MCF 10A (cell line): ENCODE data around the gene PAPOLG. TPM values are rescaled to one million over a fixed set of nuclear protein-coding genes. Genes with fewer than 3 reads are reported as not detected.

Experiments used
- BruUV-seq: library from RNA; stranded (reverse); fragments of 400-500 nt; replicated peaks from 2 replicates; lab custom pipeline; 2021; lab: Mats Ljungman, UMichigan
- CTCF ChIA-PET: fragments of 300-600 bp; sonication (Branson Sonifier 250); formaldehyde crosslinking; extraction: SDS; loops from one replicate; lab custom pipeline; 2021; ENCODE audit warnings: antibody characterized with exemption, inconsistent platforms; lab: Yijun Ruan, JAX
- POLR2A ChIA-PET: fragments of 300-600, 350-650 bp; sonication (Branson Sonifier 250); formaldehyde crosslinking; extraction: SDS; loops from one replicate; lab custom pipeline; 2020; ENCODE audit warnings: antibody characterized with exemption, inconsistent platforms; lab: Yijun Ruan, JAX
- DNase-seq: peaks from one replicate; pipeline ENCODE4 v3.0.0-alpha.2; 2018; ENCODE audit not compliant: unreplicated experiment
- H3K27ac Mint-ChIP-seq: one replicate; pipeline ENCODE4 v1.8.0; 2022; ENCODE audit warnings: mild to moderate bottlenecking, low read depth, mixed read lengths; ENCODE audit not compliant: unreplicated experiment
- H3K27me3 Mint-ChIP-seq: one replicate; pipeline ENCODE4 v1.8.0; 2022; ENCODE audit warnings: mixed read lengths; ENCODE audit not compliant: insufficient read depth, unreplicated experiment
- H3K36me3 Mint-ChIP-seq: one replicate; pipeline ENCODE4 v1.8.0; 2022; ENCODE audit warnings: mild to moderate bottlenecking, moderate library complexity, mixed read lengths; ENCODE audit not compliant: insufficient read depth, unreplicated experiment
- H3K4me1 Mint-ChIP-seq: one replicate; pipeline ENCODE4 v1.8.0; 2022; ENCODE audit warnings: mixed read lengths; ENCODE audit not compliant: insufficient read depth, unreplicated experiment
- H3K4me3 Mint-ChIP-seq: one replicate; pipeline ENCODE4 v1.8.0; 2022; ENCODE audit warnings: mild to moderate bottlenecking, moderate library complexity, mixed read lengths; ENCODE audit not compliant: unreplicated experiment
- H3K9me3 Mint-ChIP-seq: one replicate; pipeline ENCODE4 v1.8.0; 2022; ENCODE audit warnings: mixed read lengths; ENCODE audit not compliant: unreplicated experiment
- intact Hi-C: fragments of 100-400 bp; cut with micrococcal nuclease; formaldehyde crosslinking; loops from 2 replicates; pipeline ENCODE4 v1.14.1; 2022
- total RNA-seq: library from RNA; stranded (reverse); gene quantifications from 2 replicates; pipeline ENCODE4 v1.2.3, GENCODE V29; 2022
- TF ChIP-seq, protein P1 (sequence below): fragments of 200-600 bp; IDR thresholded peaks from one replicate; pipeline ENCODE4 v1.8.0; 2022; ENCODE audit warnings: antibody characterized with exemption, mild to moderate bottlenecking; ENCODE audit not compliant: unreplicated experiment

Gene PAPOLG
- total RNA-seq, 1 experiment from 2014 or later, result 16.9 TPM

DNA sequence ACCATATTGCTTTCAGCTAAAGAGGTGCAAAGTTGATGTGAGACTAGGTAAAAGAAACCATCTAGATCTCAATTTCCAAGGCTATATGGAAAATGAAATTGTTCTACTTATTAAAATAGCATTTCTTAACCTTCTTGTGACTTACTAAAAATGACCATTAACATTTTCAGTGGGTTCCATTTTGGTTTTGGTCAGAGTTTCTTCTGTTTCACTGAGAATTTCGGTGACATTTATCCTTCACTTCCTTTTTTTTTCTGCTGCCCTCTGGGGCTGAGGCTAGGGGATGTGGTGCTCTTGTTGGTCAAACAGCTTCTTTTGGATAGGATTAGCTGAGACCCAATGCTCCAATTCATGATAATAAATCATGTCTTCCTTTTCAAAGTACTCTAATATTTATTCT is 81.1 kb downstream of the PAPOLG start:
- intact Hi-C loops, result no loop called here
- Mint-ChIP-seq H3K4me3 (no peak overlapping the region), H3K9me3 (no peaks in the 10 kb centered on the region), H3K36me3 (no peaks in the 10 kb centered on the region), H3K27ac (no peak overlapping the region), H3K4me1 (no peaks in the 10 kb centered on the region), H3K27me3 (peaks cover 23% of the 10 kb centered on the region)
- POLR2A ChIA-PET, result no interaction called here
- CTCF ChIA-PET, result interaction anchor here (0.6 to 1.6 kb wide), 4 partner anchors 9 to 55 kb away, joined by 3 to 7 read pairs (median 4); no protein-coding TSS in a partner anchor
- no TSS peak for BruUV-seq
- TF ChIP-seq, protein P1, sequence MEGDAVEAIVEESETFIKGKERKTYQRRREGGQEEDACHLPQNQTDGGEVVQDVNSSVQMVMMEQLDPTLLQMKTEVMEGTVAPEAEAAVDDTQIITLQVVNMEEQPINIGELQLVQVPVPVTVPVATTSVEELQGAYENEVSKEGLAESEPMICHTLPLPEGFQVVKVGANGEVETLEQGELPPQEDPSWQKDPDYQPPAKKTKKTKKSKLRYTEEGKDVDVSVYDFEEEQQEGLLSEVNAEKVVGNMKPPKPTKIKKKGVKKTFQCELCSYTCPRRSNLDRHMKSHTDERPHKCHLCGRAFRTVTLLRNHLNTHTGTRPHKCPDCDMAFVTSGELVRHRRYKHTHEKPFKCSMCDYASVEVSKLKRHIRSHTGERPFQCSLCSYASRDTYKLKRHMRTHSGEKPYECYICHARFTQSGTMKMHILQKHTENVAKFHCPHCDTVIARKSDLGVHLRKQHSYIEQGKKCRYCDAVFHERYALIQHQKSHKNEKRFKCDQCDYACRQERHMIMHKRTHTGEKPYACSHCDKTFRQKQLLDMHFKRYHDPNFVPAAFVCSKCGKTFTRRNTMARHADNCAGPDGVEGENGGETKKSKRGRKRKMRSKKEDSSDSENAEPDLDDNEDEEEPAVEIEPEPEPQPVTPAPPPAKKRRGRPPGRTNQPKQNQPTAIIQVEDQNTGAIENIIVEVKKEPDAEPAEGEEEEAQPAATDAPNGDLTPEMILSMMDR, result no peak
- no peak for DNase-seq

DNA sequence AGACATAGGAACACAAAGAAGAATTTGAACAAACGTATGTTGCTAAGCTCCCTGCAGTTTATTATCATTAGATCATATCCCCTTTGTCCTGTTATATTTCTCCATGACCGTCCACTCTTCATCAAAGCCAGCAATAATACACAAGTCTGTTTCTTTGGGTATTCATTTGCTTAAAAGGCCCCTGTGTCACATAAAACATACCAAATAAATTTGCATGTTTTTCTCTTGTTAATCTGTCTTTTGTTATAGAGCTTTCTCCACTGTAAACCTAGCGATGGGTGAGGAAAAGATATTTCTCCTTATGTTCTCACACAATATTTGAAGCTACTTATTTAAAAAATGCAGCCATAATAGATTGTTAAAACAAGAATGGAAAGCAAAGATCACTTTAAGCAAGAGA is 82.4 kb downstream of the PAPOLG start:
- Mint-ChIP-seq H3K9me3 (no peaks in the 10 kb centered on the region), H3K27me3 (peaks cover 18% of the 10 kb centered on the region), H3K27ac (no peak overlapping the region), H3K4me1 (no peaks in the 10 kb centered on the region), H3K36me3 (no peaks in the 10 kb centered on the region), H3K4me3 (no peak overlapping the region)
- no peak for DNase-seq
- no TSS peak for BruUV-seq
- intact Hi-C loops, result no loop called here
- TF ChIP-seq, protein P1, result no peak
- ChIA-PET CTCF (interaction anchor here (0.6 to 1.6 kb wide), 5 partner anchors 9 to 33 kb away, joined by 3 to 7 read pairs (median 4); no protein-coding TSS in a partner anchor), POLR2A (no interaction called here)

DNA sequence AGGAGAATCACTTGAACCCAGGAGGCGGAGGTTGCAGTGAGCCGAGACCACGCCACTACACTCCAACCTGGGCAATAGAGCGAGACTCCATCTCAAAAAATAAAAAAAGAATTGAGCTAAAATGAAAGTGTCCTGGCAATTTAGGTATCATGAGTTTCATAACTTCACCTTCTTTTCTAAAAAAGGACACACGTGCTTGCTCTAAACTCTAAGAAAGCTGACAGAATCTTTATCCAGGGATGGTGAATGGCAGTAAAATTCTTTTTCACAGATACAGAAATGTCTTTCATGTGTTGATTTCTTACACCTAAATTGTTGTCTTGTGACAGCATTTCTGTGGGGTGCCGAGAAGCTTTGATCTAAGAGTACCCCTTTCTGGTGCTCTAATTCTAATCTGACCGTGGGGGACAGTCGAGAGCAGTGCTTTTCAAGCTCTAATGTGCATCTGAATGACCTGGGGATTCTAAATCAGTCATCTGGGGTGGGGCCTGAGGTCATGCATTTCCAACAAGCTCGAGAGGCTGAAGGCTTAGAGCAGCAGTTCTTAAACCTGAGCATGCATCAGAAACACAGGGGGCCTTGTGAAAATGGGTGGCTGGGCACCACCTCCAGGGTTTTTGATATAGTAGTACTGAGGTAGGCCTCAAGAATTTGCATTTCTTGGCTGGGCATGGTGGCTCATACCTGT is 83.2 kb downstream of the PAPOLG start:
- Mint-ChIP-seq H3K9me3 (no peaks in the 10 kb centered on the region), H3K4me3 (no peak overlapping the region), H3K4me1 (no peaks in the 10 kb centered on the region), H3K27ac (no peak overlapping the region), H3K36me3 (no peaks in the 10 kb centered on the region), H3K27me3 (peaks cover 10% of the 10 kb centered on the region)
- ChIA-PET POLR2A (interaction anchor here (1.0 kb wide), 1 partner anchor 60 kb away, joined by 3 read pairs; no protein-coding TSS in a partner anchor), CTCF (interaction anchor here (0.5 to 1.0 kb wide), 3 partner anchors 8 to 22 kb away, joined by 3 to 4 read pairs (median 3); no protein-coding TSS in a partner anchor)
- TF ChIP-seq, protein P1, result no peak
- no TSS peak for BruUV-seq
- intact Hi-C loops, result no loop called here
- no peak for DNase-seq

DNA sequence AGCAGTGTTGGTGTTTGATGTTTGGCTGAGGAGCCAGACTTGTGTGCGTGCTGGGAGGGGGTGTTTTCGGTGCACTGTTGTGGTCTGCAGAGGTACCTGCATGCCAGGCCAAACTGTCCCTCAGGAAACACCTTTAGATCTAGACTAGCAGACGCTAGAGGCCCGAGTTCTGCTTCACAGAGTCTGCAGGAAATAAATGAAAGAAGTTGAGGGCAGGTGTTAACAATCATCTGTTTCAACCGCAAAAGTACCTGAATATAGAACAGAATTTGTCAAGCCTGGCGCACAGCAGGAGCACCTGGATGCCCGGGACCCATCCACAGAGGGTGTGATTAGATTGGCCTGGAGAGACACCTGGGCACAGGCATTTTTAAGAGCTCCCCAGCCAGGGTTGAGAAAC is 84.8 kb downstream of the PAPOLG start:
- H3K27me3 Mint-ChIP-seq, result no peaks in the 10 kb centered on the region
- intact Hi-C loops, result no loop called here

More for the DNA sequence above, 84.8 kb downstream of the PAPOLG start:
- DNase-seq, result no peak
- no peak overlapping the region for H3K27ac Mint-ChIP-seq
- no peaks in the 10 kb centered on the region for H3K9me3 Mint-ChIP-seq
- no peaks in the 10 kb centered on the region for H3K36me3 Mint-ChIP-seq
- POLR2A ChIA-PET, result no interaction called here
- no TSS peak for BruUV-seq
- no peaks in the 10 kb centered on the region for H3K4me1 Mint-ChIP-seq
- CTCF ChIA-PET, result interaction anchor here (0.6 kb wide), 1 partner anchor 181 kb away, joined by 3 read pairs; no protein-coding TSS in a partner anchor
- TF ChIP-seq, protein P1, result no peak
- H3K4me3 Mint-ChIP-seq, result no peak overlapping the region
